Nephron (organoid): Measurements from ENCODE around the gene KIF1B.

Experiments used
- H3K27ac Mint-ChIP-seq, 3 experiments: 2 replicates each; pipeline ENCODE4 v1.8.0; 2020; ENCODE audit warnings: mixed read lengths in 3 of 3, mild to moderate bottlenecking in 2 of 3, moderate library complexity in 1 of 3
- H3K27me3 Mint-ChIP-seq: 2 replicates; pipeline ENCODE4 v1.8.0; 2021; ENCODE audit warnings: low read depth, mild to moderate bottlenecking, moderate library complexity, mixed read lengths
- H3K36me3 Mint-ChIP-seq: 2 replicates; pipeline ENCODE4 v1.8.0; 2020; ENCODE audit warnings: low read depth, mixed read lengths
- H3K4me1 Mint-ChIP-seq: 2 replicates; pipeline ENCODE4 v1.8.0; 2020; ENCODE audit warnings: mixed read lengths
- H3K4me3 Mint-ChIP-seq, 3 experiments: 2 replicates each; pipeline ENCODE4 v1.8.0; 2020; ENCODE audit warnings: mild to moderate bottlenecking in 3 of 3, mixed read lengths in 3 of 3, moderate library complexity in 2 of 3
- H3K9me3 Mint-ChIP-seq: 2 replicates; pipeline ENCODE4 v1.8.0; 2020; ENCODE audit warnings: mixed read lengths
- CTCF ChIP-seq, 3 experiments: fragments of 200-600 bp; sonication (generic); IDR thresholded peaks; one replicate each; pipeline ENCODE4 v1.5.0; 2021; ENCODE audit warnings: antibody characterized with exemption in 3 of 3; ENCODE audit not compliant: unreplicated experiment in 3 of 3

The KIF1B gene

GRCh38 chr1:10229903-10230302, 19.5 kb downstream of the KIF1B start:
- TF ChIP-seq CTCF (IDR thresholded peaks at IDR 0.05; ENCODE audit: unreplicated experiment in 3 of 3): no peak
- no peak overlapping the region for H3K4me3 Mint-ChIP-seq
- H3K4me1 Mint-ChIP-seq: peaks cover 31% of the 10 kb centered on the region
- H3K27ac Mint-ChIP-seq: no peak overlapping the region
- H3K36me3 Mint-ChIP-seq: peaks cover 12% of the 10 kb centered on the region
- no peaks in the 10 kb centered on the region for H3K27me3 Mint-ChIP-seq
- H3K9me3 Mint-ChIP-seq: no peaks in the 10 kb centered on the region

- no peaks in the 10 kb centered on the region for H3K9me3 Mint-ChIP-seq
- peak overlapping the region in 2 of 3 experiments; percentile 57 to 68 for H3K27ac Mint-ChIP-seq
- no peaks in the 10 kb centered on the region for H3K27me3 Mint-ChIP-seq
- peaks cover 28% of the 10 kb centered on the region for H3K4me1 Mint-ChIP-seq
- peaks cover 14% of the 10 kb centered on the region for H3K36me3 Mint-ChIP-seq
- no peak overlapping the region for H3K4me3 Mint-ChIP-seq
- TF ChIP-seq CTCF (IDR thresholded peaks at IDR 0.05; ENCODE audit: unreplicated experiment in 3 of 3): no peak
Observed at GRCh38 chr1:10232163-10232562, 21.8 kb downstream of the KIF1B start.

GRCh38 chr1:10236405-10237156, 26.2 kb downstream of the KIF1B start:
- Mint-ChIP-seq H3K4me3 (no peak overlapping the region), H3K36me3 (peaks cover 20% of the 10 kb centered on the region), H3K4me1 (peaks cover 24% of the 10 kb centered on the region), H3K27ac (peak overlapping the region in 2 of 3 experiments; percentile 36 to 52), H3K27me3 (no peaks in the 10 kb centered on the region), H3K9me3 (no peaks in the 10 kb centered on the region)
- TF ChIP-seq CTCF (IDR thresholded peaks at IDR 0.05; ENCODE audit: unreplicated experiment in 3 of 3): no peak

GRCh38 chr1:10237157-10237539, 26.8 kb downstream of the KIF1B start:
- Mint-ChIP-seq H3K27me3 (no peaks in the 10 kb centered on the region), H3K4me1 (peaks cover 24% of the 10 kb centered on the region), H3K4me3 (no peak overlapping the region), H3K9me3 (no peaks in the 10 kb centered on the region), H3K36me3 (peaks cover 25% of the 10 kb centered on the region), H3K27ac (peak overlapping the region in 1 of 3 experiments; percentile 36)
- TF ChIP-seq CTCF (IDR thresholded peaks at IDR 0.05; ENCODE audit: unreplicated experiment in 3 of 3): no peak

- H3K4me3 Mint-ChIP-seq: no peak overlapping the region
- peaks cover 29% of the 10 kb centered on the region for H3K4me1 Mint-ChIP-seq
- H3K27me3 Mint-ChIP-seq: no peaks in the 10 kb centered on the region
- H3K27ac Mint-ChIP-seq: peak overlapping the region in 2 of 3 experiments; percentile 4 to 26
- no peak for TF ChIP-seq CTCF (IDR thresholded peaks at IDR 0.05; ENCODE audit: unreplicated experiment in 3 of 3)
- H3K36me3 Mint-ChIP-seq: peaks cover 24% of the 10 kb centered on the region
- no peaks in the 10 kb centered on the region for H3K9me3 Mint-ChIP-seq
Observed at GRCh38 chr1:10242135-10242534, 31.8 kb downstream of the KIF1B start.

- Mint-ChIP-seq H3K27ac (no peak overlapping the region), H3K36me3 (peaks cover 21% of the 10 kb centered on the region), H3K9me3 (no peaks in the 10 kb centered on the region), H3K27me3 (no peaks in the 10 kb centered on the region), H3K4me3 (no peak overlapping the region), H3K4me1 (peaks cover 24% of the 10 kb centered on the region)
- no peak for TF ChIP-seq CTCF (IDR thresholded peaks at IDR 0.05; ENCODE audit: unreplicated experiment in 3 of 3)
Observed at GRCh38 chr1:10242811-10243210, 32.4 kb downstream of the KIF1B start.
